Tibial nerve (tissue), 4 donors: ENCODE results near the gene BCAS1. TPM values are rescaled to one million over a fixed set of nuclear protein-coding genes. Genes with fewer than 3 reads are reported as not detected.

Experiments
- DNase-seq, 2 donors: peaks; one replicate each; pipeline ENCODE4 v3.0.0-alpha.2; 2019; ENCODE audit warnings: low spot score in 2 of 2
- H3K27ac ChIP-seq, 4 donors: fragments of 200-600 bp; sonication (generic) in 3 of 4; one replicate each; pipeline ENCODE4 v1.5.1; 2017 to 2019; ENCODE audit warnings: mild to moderate bottlenecking in 1 of 4
- H3K27me3 ChIP-seq, 2 donors: fragments of 200-600 bp; sonication (generic) in 1 of 2; one replicate each; pipeline versions ENCODE4 v1.5.1 to v1.6.0; 2017 to 2019
- H3K36me3 ChIP-seq, 3 donors: fragments of 200-600 bp; sonication (generic); one replicate each; pipeline ENCODE4 v1.5.1; 2018 to 2019
- H3K4me1 ChIP-seq, 4 donors: fragments of 200-600 bp; sonication (generic) in 3 of 4; one replicate each; pipeline ENCODE4 v1.5.1; 2017 to 2019
- H3K4me3 ChIP-seq, 4 donors: fragments of 200-600 bp; sonication (generic) in 3 of 4; one replicate each; pipeline ENCODE4 v1.5.1; 2017 to 2019; ENCODE audit warnings: mild to moderate bottlenecking in 1 of 4, moderate library complexity in 1 of 4
- H3K9me3 ChIP-seq, 4 donors: fragments of 200-600 bp; sonication (generic) in 3 of 4; one replicate each; pipeline ENCODE4 v1.5.1; 2017 to 2019
- EP300 ChIP-seq, 2 donors: sonication (generic); formaldehyde crosslinking; IDR thresholded peaks; one replicate each; pipeline ENCODE4 v1.6.1; 2017; ENCODE audit warnings: antibody characterized with exemption in 2 of 2, mild to moderate bottlenecking in 1 of 2
- POLR2A ChIP-seq, 2 donors: fragments of 450-650 bp; IDR thresholded peaks; one replicate each; pipeline ENCODE4 v1.6.1; 2017; ENCODE audit warnings: antibody characterized with exemption in 2 of 2, mild to moderate bottlenecking in 2 of 2, moderate library complexity in 2 of 2
- WGBS, 2 donors: methylation state at CpG; one replicate each; pipeline ENCODE4 v1.1.5; 2018; 5-methylcytosine and 5-hydroxymethylcytosine counted together
- total RNA-seq, 4 donors: library from RNA; depleted of rRNA; stranded (reverse); fragments of >200 nt; gene quantifications; one replicate each; pipeline ENCODE4 v1.1.0, GENCODE V29; 2016
- TF ChIP-seq, protein P1 (sequence below), 5 experiments: fragments of 200-600 bp in 3 of 5; fragments of 450-650 bp in 2 of 5; sonication (generic) in 3 of 5; IDR thresholded peaks; one replicate each; pipeline ENCODE4 v1.5.1; 2016 to 2019; ENCODE audit warnings: antibody characterized with exemption in 5 of 5, mild to moderate bottlenecking in 3 of 5, moderate library complexity in 2 of 5

Gene BCAS1
- total RNA-seq, 4 donors from 2014 or later, result 34.8 to 59.6 (median 47.1) TPM

DNA sequence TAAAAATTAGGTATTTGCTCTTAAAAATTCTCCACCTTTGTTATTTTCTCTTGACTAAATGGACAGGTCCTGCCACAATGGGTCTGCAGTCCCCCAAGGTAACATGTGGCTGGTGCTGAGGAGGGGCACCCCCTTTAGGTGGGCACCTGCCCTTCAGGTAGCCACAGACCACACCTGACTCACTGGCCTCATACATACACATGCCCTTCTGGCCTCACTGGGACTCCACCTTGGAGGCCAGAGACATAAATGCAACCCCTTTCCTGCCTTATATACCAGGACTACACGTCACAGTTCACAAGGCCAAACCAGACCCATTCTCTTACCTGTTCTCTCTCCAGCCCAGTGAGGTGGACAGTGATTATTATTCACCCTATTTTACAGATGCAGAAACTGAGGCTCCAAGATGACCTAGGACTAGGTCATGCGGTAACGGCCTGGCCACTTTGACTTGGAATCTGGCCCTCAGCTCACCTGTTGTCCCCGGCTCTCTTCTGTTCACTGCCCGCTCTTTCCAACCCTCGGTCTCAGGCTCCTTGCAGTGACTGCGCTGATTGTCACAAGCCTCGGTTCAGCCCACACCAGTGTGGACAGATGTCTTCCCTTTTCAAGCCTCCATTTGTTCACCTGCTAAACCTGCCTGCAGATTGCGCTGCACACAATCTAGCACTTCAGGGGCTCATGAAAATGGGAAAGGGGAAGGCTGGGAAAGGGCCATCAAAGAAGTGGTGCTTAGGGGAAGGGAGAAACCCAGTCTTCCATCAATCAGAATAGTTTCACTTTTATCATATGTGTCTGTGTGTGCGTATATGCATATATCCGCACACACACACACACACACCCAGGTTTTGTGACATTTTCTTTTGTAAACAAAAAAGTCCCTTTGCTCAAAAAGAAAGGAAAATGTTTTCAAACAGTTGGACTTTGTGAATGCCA lies 121.7 kb downstream of the BCAS1 start:
- no peak for DNase-seq
- TF ChIP-seq, protein P1, sequence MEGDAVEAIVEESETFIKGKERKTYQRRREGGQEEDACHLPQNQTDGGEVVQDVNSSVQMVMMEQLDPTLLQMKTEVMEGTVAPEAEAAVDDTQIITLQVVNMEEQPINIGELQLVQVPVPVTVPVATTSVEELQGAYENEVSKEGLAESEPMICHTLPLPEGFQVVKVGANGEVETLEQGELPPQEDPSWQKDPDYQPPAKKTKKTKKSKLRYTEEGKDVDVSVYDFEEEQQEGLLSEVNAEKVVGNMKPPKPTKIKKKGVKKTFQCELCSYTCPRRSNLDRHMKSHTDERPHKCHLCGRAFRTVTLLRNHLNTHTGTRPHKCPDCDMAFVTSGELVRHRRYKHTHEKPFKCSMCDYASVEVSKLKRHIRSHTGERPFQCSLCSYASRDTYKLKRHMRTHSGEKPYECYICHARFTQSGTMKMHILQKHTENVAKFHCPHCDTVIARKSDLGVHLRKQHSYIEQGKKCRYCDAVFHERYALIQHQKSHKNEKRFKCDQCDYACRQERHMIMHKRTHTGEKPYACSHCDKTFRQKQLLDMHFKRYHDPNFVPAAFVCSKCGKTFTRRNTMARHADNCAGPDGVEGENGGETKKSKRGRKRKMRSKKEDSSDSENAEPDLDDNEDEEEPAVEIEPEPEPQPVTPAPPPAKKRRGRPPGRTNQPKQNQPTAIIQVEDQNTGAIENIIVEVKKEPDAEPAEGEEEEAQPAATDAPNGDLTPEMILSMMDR (IDR thresholded peaks at IDR 0.05), result no peak
- TF ChIP-seq POLR2A (IDR thresholded peaks at IDR 0.05) (no peak), EP300 (IDR thresholded peaks at IDR 0.05) (no peak)
- H3K27me3 ChIP-seq, result no peaks in the 10 kb centered on the region
- peak overlapping the region in 3 of 4 donors; percentile 31 to 82 (median 74) for H3K27ac ChIP-seq
- peaks cover 0 to 23% (median 9%) of the 10 kb centered on the region in 4 donors for H3K4me1 ChIP-seq
- peak overlapping the region in 1 of 4 donors; percentile 19 for H3K4me3 ChIP-seq
- 83 to 87% methylated on average over 11 of the region's 11 CpGs for WGBS, 2 donors
- H3K9me3 ChIP-seq, result peaks cover 0 to 12% (median 0%) of the 10 kb centered on the region in 4 donors
- H3K36me3 ChIP-seq, result peaks cover 0 to 15% (median 0%) of the 10 kb centered on the region in 3 donors

DNA sequence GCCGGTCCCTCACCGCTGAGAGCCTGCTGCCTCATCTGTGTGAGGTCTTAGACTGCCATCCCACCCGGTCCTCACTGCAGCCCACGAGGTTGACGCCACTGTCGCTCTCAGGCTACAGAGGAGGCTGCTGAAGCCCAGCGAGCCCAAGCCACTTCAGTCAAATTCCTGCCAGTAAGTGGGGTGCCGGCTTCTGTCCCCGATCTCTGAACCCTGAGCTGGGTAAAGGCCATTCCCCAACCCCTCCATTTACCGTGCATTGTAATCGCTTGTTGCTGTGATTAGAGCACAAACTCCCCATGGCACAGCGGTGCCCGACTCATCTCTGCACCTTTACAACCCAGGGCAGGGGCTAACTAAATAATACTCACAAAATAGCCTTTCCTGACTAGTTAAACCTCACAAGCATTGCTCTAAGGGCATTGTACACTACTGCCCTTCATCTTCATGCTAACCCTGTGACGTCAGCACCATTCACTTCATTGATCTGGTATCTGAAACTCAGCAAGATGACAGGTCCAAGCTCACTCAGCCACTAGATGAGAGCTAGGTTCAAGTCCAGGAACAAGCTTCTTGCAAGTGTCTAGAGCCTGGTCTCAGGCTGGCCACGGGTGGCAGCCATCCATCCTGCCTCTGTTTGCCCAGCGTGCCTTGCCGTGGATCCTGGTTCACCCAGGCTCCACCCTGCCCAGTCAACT lies 122.7 kb downstream of the BCAS1 start:
- Histone ChIP-seq H3K36me3 (peaks cover 0 to 6% (median 0%) of the 10 kb centered on the region in 3 donors), H3K27me3 (no peaks in the 10 kb centered on the region), H3K9me3 (peaks cover 0 to 5% (median 0%) of the 10 kb centered on the region in 4 donors), H3K4me1 (peaks cover 0 to 32% (median 9%) of the 10 kb centered on the region in 4 donors), H3K4me3 (no peak overlapping the region), H3K27ac (peak overlapping the region in 1 of 4 donors; percentile 74)
- DNase-seq, result no peak
- TF ChIP-seq EP300 (IDR thresholded peaks at IDR 0.05) (no peak), POLR2A (IDR thresholded peaks at IDR 0.05) (no peak)
- TF ChIP-seq, protein P1 (IDR thresholded peaks at IDR 0.05), result no peak
- 82 to 88% methylated on average over 17 of the region's 17 CpGs for WGBS, 2 donors

DNA sequence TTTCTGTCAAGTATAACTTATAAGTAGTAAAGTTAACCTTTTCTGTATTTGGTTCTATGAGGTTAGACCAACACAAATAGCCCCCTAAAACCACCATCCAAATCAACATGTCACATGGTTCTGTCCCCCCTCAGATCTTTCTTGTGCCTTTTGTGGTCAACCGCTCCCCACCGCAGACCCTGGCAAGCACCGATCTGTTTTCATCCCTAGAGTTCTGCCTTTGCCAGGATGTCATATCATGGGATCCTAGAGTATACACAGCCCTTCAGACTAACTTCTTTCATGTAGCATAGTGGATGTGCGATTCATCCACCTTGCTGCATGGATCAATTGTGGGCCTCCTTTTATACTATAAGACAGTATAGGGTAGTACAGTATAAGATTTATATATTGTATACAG lies 124.3 kb downstream of the BCAS1 start:
- Histone ChIP-seq H3K36me3 (no peaks in the 10 kb centered on the region), H3K9me3 (no peaks in the 10 kb centered on the region), H3K4me1 (peaks cover 0 to 47% (median 21%) of the 10 kb centered on the region in 4 donors), H3K27ac (no peak overlapping the region), H3K27me3 (no peaks in the 10 kb centered on the region), H3K4me3 (no peak overlapping the region)
- no peak for TF ChIP-seq EP300 (IDR thresholded peaks at IDR 0.05)
- TF ChIP-seq, protein P1 (IDR thresholded peaks at IDR 0.05), result no peak
- TF ChIP-seq POLR2A (IDR thresholded peaks at IDR 0.05), result no peak
- WGBS, 2 donors, result 89 to 99% methylated on average over 4 of the region's 4 CpGs
- no peak for DNase-seq

DNA sequence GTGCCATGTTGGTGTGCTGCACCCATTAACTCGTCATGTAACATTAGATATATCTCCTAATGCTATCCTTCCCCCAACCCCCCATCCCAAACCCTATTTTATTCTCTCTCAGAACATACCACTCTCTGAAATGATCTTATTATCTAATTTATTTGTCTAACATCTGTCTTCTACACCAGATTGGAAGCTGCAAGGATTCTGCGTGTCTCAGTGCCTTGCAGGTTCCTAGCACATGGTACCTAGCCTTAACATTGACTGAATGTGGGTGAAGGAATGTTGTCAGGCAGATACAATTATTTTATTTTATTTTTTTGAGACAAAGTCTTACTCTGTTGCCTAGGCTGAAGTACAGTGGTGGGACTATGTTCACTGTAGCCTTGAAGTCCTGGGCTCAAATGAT lies 124.9 kb downstream of the BCAS1 start:
- no peaks in the 10 kb centered on the region for H3K36me3 ChIP-seq

More for the DNA sequence above, 124.9 kb downstream of the BCAS1 start:
- Histone ChIP-seq H3K4me3 (no peak overlapping the region), H3K27me3 (no peaks in the 10 kb centered on the region), H3K9me3 (no peaks in the 10 kb centered on the region), H3K4me1 (peaks cover 0 to 53% (median 21%) of the 10 kb centered on the region in 4 donors), H3K27ac (no peak overlapping the region)
- TF ChIP-seq EP300 (IDR thresholded peaks at IDR 0.05) (no peak), POLR2A (IDR thresholded peaks at IDR 0.05) (no peak)
- TF ChIP-seq, protein P1 (IDR thresholded peaks at IDR 0.05), result no peak
- no peak for DNase-seq
- WGBS, 2 donors, result 95 to 97% methylated on average over 2 of the region's 2 CpGs
